ENCODE results near the gene CLNK. TPM values are rescaled to one million over a fixed set of nuclear protein-coding genes. Genes with fewer than 3 reads are reported as not detected.

The CLNK gene, protein sequence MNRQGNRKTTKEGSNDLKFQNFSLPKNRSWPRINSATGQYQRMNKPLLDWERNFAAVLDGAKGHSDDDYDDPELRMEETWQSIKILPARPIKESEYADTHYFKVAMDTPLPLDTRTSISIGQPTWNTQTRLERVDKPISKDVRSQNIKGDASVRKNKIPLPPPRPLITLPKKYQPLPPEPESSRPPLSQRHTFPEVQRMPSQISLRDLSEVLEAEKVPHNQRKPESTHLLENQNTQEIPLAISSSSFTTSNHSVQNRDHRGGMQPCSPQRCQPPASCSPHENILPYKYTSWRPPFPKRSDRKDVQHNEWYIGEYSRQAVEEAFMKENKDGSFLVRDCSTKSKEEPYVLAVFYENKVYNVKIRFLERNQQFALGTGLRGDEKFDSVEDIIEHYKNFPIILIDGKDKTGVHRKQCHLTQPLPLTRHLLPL
- under 1 TPM in 1 of 4 donors, not detected in 3; 0.17 TPM for total RNA-seq

DNA sequence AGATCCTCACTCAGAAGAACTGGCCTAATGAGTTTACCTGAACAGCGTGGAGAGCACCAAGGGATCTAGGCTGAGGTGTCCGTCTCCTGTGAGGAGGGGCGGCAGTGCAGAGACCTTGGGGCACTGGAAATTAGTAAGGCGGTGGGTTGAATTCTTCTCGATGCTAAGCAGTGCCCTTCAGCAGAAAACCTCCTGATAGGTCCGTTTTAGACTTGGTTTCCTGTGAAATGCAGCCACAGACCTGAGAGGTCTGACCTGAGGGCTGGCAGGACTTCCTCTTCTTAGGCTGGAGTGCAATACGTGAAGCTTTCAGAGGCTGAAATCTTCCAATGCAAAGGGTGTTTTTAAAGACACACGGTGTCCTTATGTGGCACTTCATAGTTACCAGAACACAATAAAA lies at the start of gene CLNK:
TSS of gene CLNK (minus strand) at position 138 of the 400 bp plus-strand sequence. CDS start 16,899 bp downstream, outside the sequence.
- TF ChIP-seq, protein P1, sequence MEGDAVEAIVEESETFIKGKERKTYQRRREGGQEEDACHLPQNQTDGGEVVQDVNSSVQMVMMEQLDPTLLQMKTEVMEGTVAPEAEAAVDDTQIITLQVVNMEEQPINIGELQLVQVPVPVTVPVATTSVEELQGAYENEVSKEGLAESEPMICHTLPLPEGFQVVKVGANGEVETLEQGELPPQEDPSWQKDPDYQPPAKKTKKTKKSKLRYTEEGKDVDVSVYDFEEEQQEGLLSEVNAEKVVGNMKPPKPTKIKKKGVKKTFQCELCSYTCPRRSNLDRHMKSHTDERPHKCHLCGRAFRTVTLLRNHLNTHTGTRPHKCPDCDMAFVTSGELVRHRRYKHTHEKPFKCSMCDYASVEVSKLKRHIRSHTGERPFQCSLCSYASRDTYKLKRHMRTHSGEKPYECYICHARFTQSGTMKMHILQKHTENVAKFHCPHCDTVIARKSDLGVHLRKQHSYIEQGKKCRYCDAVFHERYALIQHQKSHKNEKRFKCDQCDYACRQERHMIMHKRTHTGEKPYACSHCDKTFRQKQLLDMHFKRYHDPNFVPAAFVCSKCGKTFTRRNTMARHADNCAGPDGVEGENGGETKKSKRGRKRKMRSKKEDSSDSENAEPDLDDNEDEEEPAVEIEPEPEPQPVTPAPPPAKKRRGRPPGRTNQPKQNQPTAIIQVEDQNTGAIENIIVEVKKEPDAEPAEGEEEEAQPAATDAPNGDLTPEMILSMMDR (IDR thresholded peaks at IDR 0.05; ENCODE audit: low read depth), result no peak

DNA sequence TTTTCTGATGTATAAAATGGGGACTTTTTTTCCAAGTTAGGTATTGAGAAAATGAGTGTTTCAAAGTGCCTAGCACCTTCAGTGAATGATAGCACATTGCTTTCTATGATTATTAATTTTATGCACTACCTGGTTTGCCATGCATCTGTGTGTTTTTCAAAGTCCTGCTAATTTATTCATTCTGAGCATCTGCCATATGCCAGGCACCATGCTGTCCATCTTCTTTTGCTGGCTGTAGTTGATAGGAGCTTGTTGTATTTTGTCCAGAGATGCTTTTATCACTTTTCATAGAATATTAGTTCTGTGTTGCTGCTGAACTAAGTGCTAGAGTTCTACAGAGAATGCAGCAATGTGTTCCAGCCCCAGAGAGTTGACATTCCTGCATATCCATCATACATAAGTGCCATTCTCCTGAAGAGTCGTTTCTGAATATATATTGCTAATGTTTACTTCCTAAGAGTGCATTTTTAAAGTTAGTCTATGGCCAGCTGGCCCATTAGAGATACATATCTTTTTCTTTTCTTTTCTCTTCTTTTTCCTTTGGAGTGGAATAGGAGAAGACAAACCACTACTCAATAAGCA lies 49.0 kb upstream of the CLNK start:
- TF ChIP-seq, protein P1 (IDR thresholded peaks at IDR 0.05; ENCODE audit: low read depth), result no peak

DNA sequence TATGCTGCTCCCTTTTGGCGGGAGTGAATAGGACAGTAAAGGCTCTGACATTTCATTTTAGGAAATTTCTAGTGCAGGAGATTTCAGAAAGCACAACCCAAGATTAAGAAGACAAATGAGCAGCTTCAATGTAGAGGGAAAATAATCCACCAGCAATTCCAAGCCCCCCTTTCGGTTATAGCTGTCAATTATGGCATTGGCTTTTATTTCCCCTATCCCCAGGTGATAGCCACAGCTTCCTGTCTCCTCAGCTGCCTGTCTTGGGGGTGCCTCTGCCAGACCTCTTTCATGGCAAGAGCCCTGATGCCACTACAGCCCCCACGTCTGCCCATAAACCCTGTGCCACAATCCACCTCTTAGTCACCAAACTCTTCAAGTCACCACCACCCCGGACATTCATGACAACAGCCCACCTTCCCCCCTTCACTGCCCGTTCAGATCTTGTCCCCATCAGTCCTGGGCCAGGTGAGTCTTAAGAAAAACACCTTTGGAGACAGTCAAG lies 48.4 kb upstream of the CLNK start:
- TF ChIP-seq, protein P1 (IDR thresholded peaks at IDR 0.05; ENCODE audit: low read depth), result no peak

DNA sequence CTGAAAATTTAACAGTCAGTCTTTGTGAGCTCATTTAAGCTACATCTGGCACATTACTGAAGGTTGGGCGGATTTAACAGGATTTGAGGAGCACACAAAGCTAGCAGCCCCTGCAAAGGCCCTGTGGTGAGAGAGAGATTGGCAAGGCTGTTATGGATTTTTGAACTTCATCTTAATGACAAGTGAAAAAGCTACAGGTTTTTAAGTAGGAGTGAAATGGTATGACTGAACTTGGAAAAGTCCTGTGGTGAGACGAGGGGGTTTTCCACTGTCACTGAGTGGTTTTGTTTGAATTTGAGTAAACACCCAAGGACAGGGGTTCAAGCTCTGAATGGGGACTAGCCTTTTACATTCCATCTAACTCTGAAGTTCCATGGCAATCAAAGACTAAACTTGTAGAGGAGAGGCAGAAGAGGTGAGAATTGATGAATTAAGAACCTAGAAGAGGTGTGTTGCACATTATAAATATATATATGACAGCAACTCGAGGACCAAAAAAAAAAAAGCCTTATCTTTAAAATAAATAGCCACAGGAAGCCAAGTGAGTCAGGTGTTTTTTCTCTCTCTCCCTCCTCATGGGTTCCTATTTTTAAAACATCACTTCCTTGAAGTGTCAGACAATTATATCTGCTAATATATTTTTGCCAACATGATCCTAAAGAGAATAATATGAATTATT lies 47.8 kb upstream of the CLNK start:
- TF ChIP-seq, protein P1 (IDR thresholded peaks at IDR 0.05; ENCODE audit: low read depth), result no peak

DNA sequence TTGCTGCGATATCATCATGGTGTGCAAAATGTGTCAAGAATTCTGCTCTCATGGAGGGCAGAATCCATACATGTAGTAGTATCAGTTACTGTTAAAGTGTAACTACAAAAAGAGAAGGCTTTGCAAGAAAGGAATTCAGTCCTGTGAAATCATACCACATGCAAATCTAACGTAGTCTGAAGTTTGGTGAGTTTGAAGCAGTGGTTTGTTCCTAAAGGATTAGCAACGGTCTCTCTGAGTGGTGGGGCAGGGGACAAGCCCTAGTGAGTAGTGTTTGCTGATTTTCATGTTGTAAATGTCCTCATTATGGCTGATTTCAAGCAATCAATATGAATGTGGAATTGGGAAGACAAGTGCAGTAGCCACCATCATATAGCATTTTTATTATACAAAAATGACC lies 47.1 kb upstream of the CLNK start:
- TF ChIP-seq, protein P1 (IDR thresholded peaks at IDR 0.05; ENCODE audit: low read depth), result no peak

DNA sequence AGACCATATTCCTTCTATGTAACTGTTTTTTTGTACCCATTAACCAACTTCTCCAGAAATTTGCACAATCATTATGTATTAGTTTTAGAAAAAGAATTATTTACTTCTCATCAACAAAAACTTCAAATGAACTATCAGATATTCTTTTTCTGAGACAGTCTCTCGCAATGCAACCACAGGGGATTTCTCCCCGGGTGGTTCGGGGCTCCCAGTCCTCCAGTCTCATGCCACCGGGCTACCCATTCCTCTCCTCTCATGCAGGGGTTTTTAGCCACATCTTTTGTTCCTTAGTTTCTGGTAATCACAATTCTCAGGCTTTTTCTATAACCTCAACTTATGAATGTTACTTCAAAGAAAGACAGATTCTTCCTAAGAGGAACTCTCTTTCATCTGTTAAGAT lies 46.6 kb upstream of the CLNK start:
- TF ChIP-seq, protein P1 (IDR thresholded peaks at IDR 0.05; ENCODE audit: low read depth), result no peak

DNA sequence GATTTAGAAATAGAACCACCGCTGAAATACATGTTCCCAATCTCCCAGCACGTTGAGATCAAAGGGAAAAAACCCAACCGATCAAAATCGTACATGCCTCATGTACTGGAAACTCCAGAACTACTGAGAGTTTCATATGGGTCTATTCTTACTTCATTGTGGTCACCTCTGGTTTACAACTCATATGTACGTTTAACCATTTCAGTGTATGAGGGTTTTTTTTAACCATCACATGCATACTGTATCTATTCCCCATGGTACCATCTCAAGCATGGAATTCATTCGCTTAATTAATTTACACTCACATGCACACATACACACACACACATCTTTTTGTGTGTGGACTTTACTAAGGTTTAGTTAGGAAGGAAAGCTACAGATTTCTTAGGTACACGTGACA lies 46.0 kb upstream of the CLNK start:
- TF ChIP-seq, protein P1 (IDR thresholded peaks at IDR 0.05; ENCODE audit: low read depth), result no peak
